HG02943 (cell line): ENCODE data around the gene GORAB.

Experiments used
- ATAC-seq: cut with Tn5 transposase; IDR thresholded peaks from one replicate; pipeline ENCODE4 v1.9.1; 2021; ENCODE audit warnings: mild to moderate bottlenecking, low read depth, moderate library complexity; ENCODE audit not compliant: unreplicated experiment

GORAB gene

DNA sequence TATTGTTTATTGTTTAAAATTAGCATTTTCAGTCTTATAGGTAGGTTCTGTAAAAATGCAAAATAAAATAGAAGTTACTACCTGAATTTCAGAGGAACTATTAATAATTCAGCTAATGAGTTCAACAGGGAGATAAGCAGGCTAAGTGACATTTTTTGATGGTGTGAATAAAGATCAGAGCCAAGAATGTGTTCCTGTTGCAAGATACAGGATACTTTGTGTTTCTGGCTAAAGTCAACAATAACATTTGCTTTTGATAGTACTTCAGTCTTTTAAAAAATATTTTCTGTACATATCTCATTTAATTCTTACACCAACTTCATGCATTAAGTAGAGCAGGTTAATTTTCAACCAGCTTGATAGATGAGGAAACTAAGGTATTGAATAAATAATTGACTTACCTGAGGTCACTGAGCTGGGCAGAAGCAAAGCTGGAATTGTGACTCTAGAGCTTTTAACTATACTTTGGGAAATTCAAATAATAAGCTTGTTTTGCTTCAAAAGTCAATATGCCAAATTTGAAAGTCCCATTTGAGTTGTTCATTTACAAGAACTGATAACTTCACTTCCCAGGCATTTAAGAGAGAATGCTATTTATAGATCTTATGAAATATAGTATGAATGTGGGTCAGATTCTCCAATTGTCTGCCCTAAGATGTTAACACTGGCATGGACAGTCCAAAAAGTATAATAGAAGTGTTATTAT, 6.0 kb downstream of the GORAB start:
- no peak for ATAC-seq

DNA sequence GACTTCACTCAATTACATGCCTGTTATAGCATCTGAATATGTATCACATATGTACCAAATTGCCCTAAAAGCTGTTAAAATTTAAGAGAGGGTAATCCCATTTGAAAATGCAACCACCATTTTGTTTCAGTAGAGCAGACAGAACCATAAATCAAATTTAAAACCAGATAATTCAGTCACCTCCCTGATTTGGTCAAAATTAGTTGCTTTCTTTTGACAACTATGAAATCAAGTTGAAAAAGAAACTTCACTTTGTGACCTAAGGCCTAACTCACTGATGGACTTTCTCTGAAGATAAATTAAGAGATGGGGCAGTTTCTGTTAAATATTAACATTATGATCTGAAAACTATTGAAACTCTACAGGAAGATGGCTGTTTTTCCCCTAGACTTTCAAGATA, 6.7 kb downstream of the GORAB start:
- no peak for ATAC-seq

GRCh38 chr1:170539154-170539553, 7.2 kb downstream of the GORAB start:
- ATAC-seq = no peak

DNA sequence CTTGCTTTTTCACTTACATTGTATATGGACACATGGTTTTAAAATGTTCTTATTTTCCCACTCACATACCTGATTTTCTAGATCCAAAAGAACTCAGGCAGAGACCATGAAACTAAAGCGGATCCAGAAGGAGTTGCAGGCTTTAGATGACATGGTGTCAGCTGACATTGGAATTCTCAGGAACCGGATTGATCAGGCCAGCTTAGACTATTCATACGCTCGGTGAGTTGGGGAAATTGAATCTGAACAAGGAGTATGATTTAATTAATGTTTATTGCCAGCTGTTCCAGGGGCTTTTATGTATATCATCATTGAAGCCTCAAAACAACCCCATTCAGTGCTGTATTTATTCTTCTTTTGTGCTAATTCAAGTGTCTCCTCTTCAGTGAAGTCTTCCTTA, 12.7 kb downstream of the GORAB start:
- no peak for ATAC-seq

DNA sequence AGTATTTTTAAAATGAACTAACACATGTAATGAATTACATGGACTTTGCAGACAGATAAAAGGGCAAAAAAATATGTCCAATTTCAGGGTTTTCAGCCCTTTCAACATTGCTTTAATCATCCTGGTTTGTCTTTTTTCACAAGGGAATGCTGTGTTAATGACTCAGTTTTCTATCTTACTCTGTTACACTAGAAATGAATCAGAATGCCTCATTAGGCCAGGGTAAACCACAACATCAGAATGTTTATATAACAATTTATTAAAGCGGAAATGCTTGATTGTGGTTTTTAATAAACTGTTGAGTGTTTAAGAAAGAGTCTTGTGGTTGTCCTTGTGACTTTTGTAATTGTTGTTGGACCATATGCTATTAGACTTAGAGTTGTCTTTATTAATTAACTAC, 13.5 kb downstream of the GORAB start:
- no peak for ATAC-seq

DNA sequence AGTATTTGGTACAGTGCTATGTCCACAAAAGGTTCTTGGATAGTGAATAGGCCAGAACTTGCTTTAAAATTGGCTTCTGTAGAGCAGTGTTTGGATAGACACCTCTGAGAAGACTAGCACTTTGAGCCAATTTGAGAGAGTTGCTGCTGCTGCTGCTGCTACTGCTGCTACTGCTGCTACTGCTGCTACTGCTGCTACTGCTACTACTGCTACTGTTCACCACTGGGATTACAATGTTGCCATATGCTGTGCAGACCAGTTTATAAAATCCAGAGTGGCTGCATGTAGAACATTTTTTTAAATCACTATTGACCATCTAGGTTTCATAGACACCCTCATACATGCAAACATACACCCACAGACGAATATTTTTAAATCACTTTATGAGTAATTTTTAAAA, 15.3 kb downstream of the GORAB start:
- ATAC-seq = no peak

GRCh38 chr1:170548497-170548896, 16.5 kb downstream of the GORAB start:
- no peak for ATAC-seq

GRCh38 chr1:170555370-170555769, 23.4 kb downstream of the GORAB start:
- ATAC-seq = no peak

- ATAC-seq = no peak
These were observed 25.0 kb downstream of the GORAB start for GRCh38 chr1:170556917-170557316.

DNA sequence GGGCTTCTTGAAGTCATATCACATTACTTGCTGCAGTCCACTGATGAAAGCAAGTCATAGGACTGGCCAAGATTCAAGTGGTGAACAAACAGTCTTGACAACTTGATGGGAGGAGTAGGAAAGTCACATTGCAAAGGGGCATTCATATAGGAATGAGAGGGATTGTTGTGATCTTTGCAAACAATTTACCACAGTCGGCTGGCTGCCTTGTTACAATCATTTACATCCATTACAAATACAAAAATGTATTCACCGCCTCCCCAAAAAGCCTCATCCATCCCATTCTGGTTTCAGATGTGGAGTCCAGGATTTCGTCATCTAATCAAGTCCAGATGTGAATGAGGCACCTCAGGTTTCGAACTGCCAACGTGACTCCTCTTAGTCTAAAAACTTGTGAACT, 26.8 kb downstream of the GORAB start:
- no peak for ATAC-seq

GRCh38 chr1:170559166-170559565, 27.2 kb downstream of the GORAB start:
- no peak for ATAC-seq

DNA sequence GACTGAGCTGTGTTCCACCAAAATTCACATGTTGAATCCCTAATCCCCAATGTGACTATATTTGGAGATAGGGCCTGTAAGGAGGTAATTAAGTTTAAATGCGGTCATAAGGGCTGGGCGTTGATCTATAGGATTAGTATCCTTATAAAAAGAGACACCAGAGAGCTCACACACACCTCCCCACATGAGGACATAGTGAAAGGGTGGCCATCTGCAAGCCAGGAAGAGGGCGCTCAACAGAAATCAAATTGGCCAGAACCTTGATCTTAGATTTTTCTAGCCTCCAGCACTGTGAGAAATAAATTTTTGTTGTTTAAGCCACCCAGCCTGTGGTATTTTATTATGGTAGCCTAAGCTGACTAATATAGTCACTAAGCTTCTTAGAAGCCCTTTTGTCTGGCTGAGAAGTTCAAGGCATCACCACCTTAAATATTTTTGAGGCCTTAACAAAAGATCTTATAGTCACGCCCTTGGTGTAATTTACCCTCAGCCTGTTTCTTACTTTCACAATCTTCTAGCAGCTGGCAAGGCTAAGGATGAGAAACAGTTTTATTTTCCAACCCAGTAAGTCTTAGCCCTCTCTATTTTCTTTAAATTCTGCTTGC, 28.8 kb downstream of the GORAB start:
- no peak for ATAC-seq

GRCh38 chr1:170562646-170563338, 30.8 kb downstream of the GORAB start:
- ATAC-seq = no peak

DNA sequence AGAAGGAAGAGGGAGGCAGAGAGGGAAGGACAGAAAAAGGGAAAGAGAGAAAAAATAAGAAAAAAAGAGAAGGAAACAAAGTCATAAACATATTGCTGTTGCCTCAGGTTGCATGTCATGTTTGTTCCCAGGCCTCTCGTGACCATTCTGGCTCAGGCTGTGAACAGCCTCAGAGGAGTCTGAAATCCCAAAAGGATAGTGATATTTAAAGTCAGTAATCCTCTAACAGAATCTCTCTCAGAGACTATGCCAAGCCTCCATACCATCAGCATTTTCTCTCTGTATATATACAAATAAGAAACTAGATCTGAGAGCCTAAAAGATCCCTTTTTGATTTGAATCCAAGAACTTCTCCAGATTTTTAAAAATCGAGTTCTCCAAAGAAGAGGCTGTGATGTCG, 35.2 kb downstream of the GORAB start:
- ATAC-seq = no peak

DNA sequence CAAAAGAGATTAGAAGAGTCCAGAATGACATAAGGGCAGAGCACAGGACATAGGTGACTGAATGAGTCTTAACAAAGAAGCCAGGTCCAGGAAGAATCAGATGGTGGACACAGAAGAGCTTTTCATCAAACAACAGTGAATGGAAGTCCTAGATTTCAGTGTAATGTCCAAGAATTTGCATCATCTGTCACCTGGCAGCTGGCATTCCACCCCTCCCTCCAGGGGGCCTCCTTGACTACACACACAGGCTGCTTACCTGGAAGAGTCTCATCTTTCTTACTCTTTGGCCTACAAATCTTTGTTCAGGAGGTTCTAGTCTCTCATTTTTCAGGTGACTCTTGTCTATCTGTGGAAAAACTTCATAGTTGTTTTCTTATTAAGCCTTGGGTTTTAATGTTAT, 36.2 kb downstream of the GORAB start:
- ATAC-seq = no peak

DNA sequence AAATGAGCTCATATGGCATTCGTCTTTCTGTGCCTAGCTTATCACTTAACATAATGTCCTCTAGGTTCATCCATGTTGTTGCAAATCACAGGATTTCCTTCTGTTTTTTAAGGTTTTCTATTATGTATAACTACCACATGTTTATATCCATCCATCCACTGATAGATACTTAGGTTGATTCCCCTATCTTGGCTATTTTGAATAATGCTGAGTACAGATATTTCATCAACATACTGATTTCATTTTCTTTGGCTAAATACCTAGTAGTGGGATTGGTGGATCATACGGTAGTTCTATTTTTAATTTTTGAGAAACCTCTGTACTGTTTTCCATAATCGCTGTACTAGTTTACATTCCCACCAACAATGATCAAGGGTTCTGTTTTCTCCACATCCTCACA, 45.0 kb downstream of the GORAB start:
- ATAC-seq = no peak

GRCh38 chr1:170578359-170578758, 46.4 kb downstream of the GORAB start:
- no peak for ATAC-seq

GRCh38 chr1:170580636-170581440, 48.9 kb downstream of the GORAB start:
- ATAC-seq = no peak

DNA sequence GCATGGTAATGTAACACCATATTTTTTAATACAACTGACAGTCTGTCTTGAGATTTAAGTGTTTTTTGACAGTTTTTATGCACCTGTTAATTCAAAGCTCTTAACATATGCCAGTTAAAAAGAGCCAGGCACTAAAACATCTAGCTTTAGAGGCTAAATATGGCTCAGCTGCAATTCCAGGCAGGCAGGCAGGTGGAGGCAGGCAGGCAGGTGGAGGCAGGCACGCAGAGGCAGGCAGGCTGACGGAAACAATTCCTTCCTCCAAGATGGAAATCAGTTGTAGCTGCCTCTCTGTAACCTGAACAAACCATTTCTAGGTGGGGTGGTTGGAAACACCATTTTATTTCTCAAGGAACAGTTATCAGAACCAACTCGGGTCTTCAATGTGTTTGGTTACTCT, 51.2 kb downstream of the GORAB start:
- no peak for ATAC-seq

DNA sequence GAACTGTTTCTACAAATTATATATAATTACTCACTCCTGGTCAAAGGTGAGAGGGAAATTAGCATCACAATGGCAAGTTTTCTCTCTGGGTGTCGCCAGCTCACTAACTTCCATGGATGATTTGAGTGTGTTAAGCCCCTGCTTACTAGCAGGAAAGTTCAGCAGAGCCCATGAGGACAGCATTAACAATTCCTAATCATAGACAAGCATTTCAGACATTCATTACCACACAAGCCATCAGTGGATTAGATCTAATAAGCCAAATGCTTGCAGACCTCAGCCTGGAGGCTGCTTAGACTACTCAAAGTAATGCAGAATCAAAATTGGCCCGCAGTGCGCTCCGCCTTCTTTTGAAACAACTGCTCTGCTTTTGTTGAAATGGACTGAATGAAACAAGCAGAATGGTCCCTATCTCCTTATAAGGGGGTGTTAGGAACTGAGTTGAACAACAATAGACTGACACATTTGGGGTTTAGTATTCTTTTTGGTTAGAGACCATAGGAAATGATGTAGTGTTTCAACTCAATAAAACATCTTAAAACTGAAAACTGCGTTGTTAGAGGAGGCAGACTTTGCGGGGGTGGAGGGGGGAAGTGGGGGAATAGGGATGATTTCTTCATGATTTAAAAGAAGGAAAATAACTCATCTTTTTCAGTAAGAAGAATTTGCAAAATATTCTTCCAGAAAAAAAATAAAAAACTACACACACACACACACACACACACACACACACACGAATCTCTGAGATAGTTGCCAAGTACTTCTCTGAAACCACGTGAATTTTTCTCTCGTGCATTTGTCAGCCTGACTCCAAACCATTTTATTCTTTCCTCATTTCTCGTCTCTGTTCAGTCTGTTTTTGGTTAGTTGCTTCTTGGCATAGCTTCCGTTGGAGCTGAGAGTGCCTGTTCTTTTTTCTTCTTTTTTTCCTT, 54.6 kb downstream of the GORAB start:
- no peak for ATAC-seq
